K562 (cell line): ENCODE measurements around the gene TAAR5. TPM values are rescaled to one million over a fixed set of nuclear protein-coding genes. Genes with fewer than 3 reads are reported as not detected.

Experiments used
- ATAC-seq: fragments of 200-7000 bp; cut with Tn5 transposase; 3 replicates; pipeline ENCODE4 v1.9.1; 2020; ENCODE audit warnings: moderate library complexity
- BruUV-seq: library from RNA; stranded (reverse); fragments of 400-500 nt; replicated peaks from 2 replicates; lab custom pipeline; 2021; lab: Mats Ljungman, UMichigan
- CTCF ChIA-PET: fragments of 300-600 bp; formaldehyde crosslinking; extraction: SDS; loops from one replicate; lab custom pipeline; 2021; ENCODE audit warnings: low intra/inter-chr PET ratio; lab: Yijun Ruan, JAX
- POLR2A ChIA-PET: fragments of 300-600, 350-650 bp; sonication (Branson Sonifier 250); formaldehyde crosslinking; extraction: SDS; loops from one replicate; lab custom pipeline; 2021; ENCODE audit warnings: antibody characterized with exemption, inconsistent platforms; lab: Yijun Ruan, JAX
- DNase-seq, 4 experiments: peaks; one replicate each; pipeline versions ENCODE4 v3.0.0 to v3.0.0-alpha.2; 2011 to 2018; ENCODE audit warnings: low spot score in 3 of 4, mixed read lengths in 3 of 4; ENCODE audit errors: extremely low read depth in 1 of 4
- FAIRE-seq: peaks from 2 replicates; lab custom pipeline; 2011; peaks lifted over from hg19 to GRCh38; lab: Jason Lieb, UNC
- H2AFZ ChIP-seq: 2 replicates; pipeline ENCODE4 v1.6.0; 2011; ENCODE audit warnings: low read depth, low read length, control low read depth, inconsistent platforms
- H3K27ac ChIP-seq: fragments of 200-600 bp; 3 replicates; pipeline ENCODE4 v1.8.0; 2011; ENCODE audit warnings: low read depth, mild to moderate bottlenecking, control low read depth, inconsistent platforms, low read length, moderate library complexity, mixed read lengths; ENCODE audit errors: extremely low read depth
- H3K27me3 ChIP-seq, 2 experiments: fragments of 300-600 bp in 1 of 2; 2 replicates in 1 of 2; 3 replicates in 1 of 2; pipeline versions ENCODE4 v1.6.0 to v1.8.0; 2011; ENCODE audit warnings: inconsistent platforms in 2 of 2, low read length in 2 of 2, mild to moderate bottlenecking in 1 of 2, mixed read lengths in 1 of 2, moderate library complexity in 1 of 2; ENCODE audit not compliant: control insufficient read depth in 2 of 2, insufficient read depth in 2 of 2
- H3K36me3 ChIP-seq: fragments of 300-600 bp; 3 replicates; pipeline ENCODE4 v1.8.0; 2011; ENCODE audit warnings: mild to moderate bottlenecking, low read length, inconsistent platforms; ENCODE audit not compliant: control insufficient read depth, insufficient read depth
- H3K4me1 ChIP-seq, 2 experiments: fragments of 200-600 bp in 1 of 2; replicated peaks in 1 of 2; 2 replicates in 1 of 2; 3 replicates in 1 of 2; pipeline versions ENCODE4 v1.5.1 to v1.8.0; 2011; ENCODE audit warnings: inconsistent platforms in 2 of 2, low read length in 2 of 2, mild to moderate bottlenecking in 1 of 2, mixed read lengths in 1 of 2, moderate library complexity in 1 of 2; ENCODE audit not compliant: control insufficient read depth in 2 of 2, insufficient read depth in 2 of 2
- H3K4me2 ChIP-seq: 2 replicates; pipeline ENCODE4 v1.6.1; 2011; ENCODE audit warnings: low read length, control low read depth, inconsistent platforms, mixed read lengths; ENCODE audit not compliant: insufficient read depth
- H3K4me3 ChIP-seq: fragments of 200-600 bp; sonication (generic), shearing (Covaris generic); 2 replicates; pipeline ENCODE4 v1.5.1; 2016; ENCODE audit warnings: control low read depth, inconsistent platforms
- H3K79me2 ChIP-seq: fragments of 200-600 bp; 3 replicates; pipeline ENCODE4 v1.8.0; 2011; ENCODE audit warnings: low read length, inconsistent platforms; ENCODE audit not compliant: control insufficient read depth, insufficient read depth
- H3K9ac ChIP-seq, 2 experiments: 2 replicates each; pipeline versions ENCODE4 v1.6.0 to v1.6.1; 2011; ENCODE audit warnings: low read depth in 2 of 2, low read length in 2 of 2, control low read depth in 1 of 2, inconsistent platforms in 1 of 2, mild to moderate bottlenecking in 1 of 2, mixed read lengths in 1 of 2; ENCODE audit not compliant: insufficient read depth in 1 of 2
- H3K9me1 ChIP-seq: one replicate; pipeline ENCODE4 v1.6.0; 2011; ENCODE audit warnings: inconsistent platforms, mild to moderate bottlenecking, low read length, moderate library complexity; ENCODE audit not compliant: control insufficient read depth, insufficient read depth
- H3K9me3 ChIP-seq: replicated peaks from 2 replicates; pipeline ENCODE4 v1.5.1; 2011; ENCODE audit warnings: low read depth, low read length, inconsistent platforms; ENCODE audit not compliant: control insufficient read depth, insufficient read depth
- H4K20me1 ChIP-seq: replicated peaks from 2 replicates; pipeline ENCODE4 v1.6.1; 2011; ENCODE audit warnings: low read length, inconsistent platforms, mixed read lengths; ENCODE audit not compliant: control insufficient read depth, insufficient read depth
- ATF4 ChIP-seq: fragments of 450-650 bp; formaldehyde crosslinking; IDR thresholded peaks from 2 replicates; pipeline ENCODE4 v1.4.0; 2022; ENCODE audit warnings: mild to moderate bottlenecking, moderate library complexity
- FIP1L1 ChIP-seq: fragments of 200-400 bp; formaldehyde crosslinking; IDR thresholded peaks from 2 replicates; pipeline ENCODE4 v1.6.1; 2018; ENCODE audit warnings: mild to moderate bottlenecking, low read depth, low read length; ENCODE audit not compliant: poor library complexity, severe bottlenecking
- ILK ChIP-seq: fragments of 450-650 bp; IDR thresholded peaks from 2 replicates; pipeline ENCODE4 v1.6.1; 2016; ENCODE audit warnings: missing genetic modification characterization, low read depth, mild to moderate bottlenecking, missing compliant biosample characterization, moderate library complexity, borderline replicate concordance
- JUNB ChIP-seq: fragments of 450-650 bp; formaldehyde crosslinking; conservative IDR thresholded peaks from 2 replicates; pipeline ENCODE4 v1.4.0; 2020; ENCODE audit warnings: mild to moderate bottlenecking
- LCOR ChIP-seq: sonication (generic); formaldehyde crosslinking; IDR thresholded peaks from 2 replicates; pipeline ENCODE4 v1.8.0; 2022; ENCODE audit warnings: mild to moderate bottlenecking, missing genetic modification reagents
- NCOA1 ChIP-seq: fragments of 450-650 bp; IDR thresholded peaks from 2 replicates; pipeline ENCODE4 v1.6.1; 2016; ENCODE audit warnings: low read depth
- PML ChIP-seq: IDR thresholded peaks from 2 replicates; pipeline ENCODE4 v1.6.1; 2012; ENCODE audit warnings: low read length, inconsistent platforms
- PRMT5 ChIP-seq: sonication (generic); formaldehyde crosslinking; IDR thresholded peaks from 2 replicates; pipeline ENCODE4 v1.5.0; 2020; ENCODE audit warnings: missing genetic modification reagents
- SETDB1 ChIP-seq: IDR thresholded peaks from one replicate; pipeline ENCODE4 v1.6.1; 2012; ENCODE audit warnings: low read length, control low read depth, inconsistent platforms
- SNIP1 ChIP-seq: fragments of 450-650 bp; IDR thresholded peaks from 2 replicates; pipeline ENCODE4 v1.7.1; 2017; ENCODE audit warnings: low read depth, mild to moderate bottlenecking
- TFAP4 ChIP-seq: sonication (generic); formaldehyde crosslinking; IDR thresholded peaks from 2 replicates; pipeline ENCODE4 v1.8.0; 2022; ENCODE audit warnings: missing genetic modification reagents, mild to moderate bottlenecking, moderate library complexity, borderline replicate concordance
- WHSC1 ChIP-seq: IDR thresholded peaks from one replicate; pipeline ENCODE4 v1.6.1; 2012; ENCODE audit warnings: low read length, control low read depth, inconsistent platforms
- ZNF263 ChIP-seq: sonication (generic); formaldehyde crosslinking; IDR thresholded peaks from 2 replicates; pipeline ENCODE4 v1.8.0; 2022; ENCODE audit warnings: mild to moderate bottlenecking, missing genetic modification reagents, borderline replicate concordance
- ZNF436 ChIP-seq: fragments of 250-450, 450-650 bp; sonication (Bioruptor Pico); formaldehyde crosslinking; IDR thresholded peaks from 2 replicates; pipeline ENCODE4 v1.7.0; 2020; ENCODE audit warnings: mild to moderate bottlenecking
- WGBS: fragments of 100-300 bp; shearing (Covaris generic); methylation state at CpG from one replicate; pipeline ENCODE4 v1.1.6; 2016; ENCODE audit warnings: low coverage, mixed read lengths; ENCODE audit not compliant: insufficient coverage; ENCODE audit errors: missing lambda C conversion rate; 5-methylcytosine and 5-hydroxymethylcytosine counted together
- in situ Hi-C: fragments of 300-500 bp; cut with MboI; formaldehyde crosslinking; loops from 4 replicates; pipeline ENCODE4 v1.15.0; 2018; ENCODE audit warnings: inconsistent platforms, mixed read lengths
- intact Hi-C: fragments of 100-400 bp; cut with micrococcal nuclease; formaldehyde crosslinking; loops from 2 replicates; pipeline ENCODE4 v1.14.2; 2022
- polyA plus RNA-seq, 8 experiments: library from polyadenylated mRNA; depleted of rRNA in 4 of 8; stranded (reverse) in 5 of 8; unstranded in 3 of 8; fragments of >200 nt; fragmentation: Nextera tagmentation in 2 of 8; fragmentation: Illumina TruSeq in 1 of 8; extraction: Ambion mirVana in 2 of 8; extraction: Trizol in 1 of 8; gene quantifications; 2 replicates each; pipeline versions ENCODE4 v1.2.1 to v1.2.3, GENCODE V29; 2011 to 2014; ENCODE audit warnings: inconsistent platforms in 1 of 8, missing spikeins in 1 of 8
- total RNA-seq, 7 experiments: library from RNA; depleted of rRNA in 6 of 7; stranded (reverse); fragments of >200 nt in 6 of 7; fragmentation: Illumina TruSeq in 2 of 7; extraction: Trizol in 2 of 7; gene quantifications; 2 replicates each; pipeline versions ENCODE4 v1.2.1 to v1.2.3, GENCODE V29; 2011 to 2021; ENCODE audit warnings: low replicate concordance in 1 of 7
- TF ChIP-seq, protein P1 (sequence below): fragments of 250-450 bp; sonication (Bioruptor Pico); IDR thresholded peaks from 2 replicates; pipeline ENCODE4 v1.8.0; 2022; ENCODE audit warnings: inconsistent platforms
- TF ChIP-seq, protein P2 (sequence below): fragments of 450-650 bp; IDR thresholded peaks from 2 replicates; pipeline ENCODE4 v1.7.0; 2016; ENCODE audit warnings: borderline replicate concordance

The TAAR5 gene
- total and polyA plus RNA-seq, 9 of the 15 experiments (the other 6 are each of a cell fraction or from before 2014, with no cell fraction given), result not detected

DNA sequence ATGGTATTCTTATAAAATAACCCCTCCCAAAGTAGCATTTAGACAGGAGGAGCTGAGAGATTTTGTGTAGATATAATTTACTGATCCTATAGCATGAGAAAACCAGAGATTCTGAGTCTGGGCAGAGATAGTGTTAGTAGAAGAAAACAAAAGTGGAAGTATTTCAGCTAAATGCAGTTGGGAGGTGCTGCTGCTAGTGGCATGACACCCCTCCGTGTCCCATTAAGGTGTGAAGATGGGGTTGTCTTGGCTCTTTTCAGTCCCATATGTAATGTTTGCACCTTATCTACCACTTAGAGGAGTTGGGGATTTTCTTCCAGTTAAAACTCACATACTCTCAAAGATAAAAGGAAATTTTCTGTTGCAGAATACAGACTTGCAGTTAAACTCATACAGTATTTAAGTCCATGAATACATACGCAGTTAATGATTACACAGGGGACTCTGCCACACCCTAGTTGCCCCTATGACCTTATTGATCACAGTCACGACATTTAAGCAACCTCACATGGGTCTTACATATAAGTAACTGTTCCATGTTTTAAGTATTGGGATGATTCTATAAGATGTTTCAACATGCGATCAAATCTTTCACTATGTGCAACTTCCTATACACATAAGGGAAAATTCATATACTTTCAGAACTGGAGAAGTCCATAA is 23.0 kb upstream of the TAAR5 start:
- in situ Hi-C loops (no loop called here), intact Hi-C loops (no loop called here)
- FAIRE-seq (no peak), ATAC-seq (no peak), DNase-seq (no peak)
- no peaks in the 10 kb centered on the region for H3K79me2 ChIP-seq
- no peak overlapping the region for H3K27ac ChIP-seq
- H3K4me2 ChIP-seq, result no peak overlapping the region
- TF ChIP-seq ZNF436 (no peak), FIP1L1 (no peak), ATF4 (no peak), JUNB (CRISPR knock-in tag) (no peak), ILK (tag) (no peak), LCOR (CRISPR knock-in tag) (no peak), TFAP4 (CRISPR knock-in tag) (no peak), PML (no peak), SNIP1 (no peak), PRMT5 (CRISPR knock-in tag) (no peak), NCOA1 (no peak), ZNF263 (CRISPR knock-in tag) (no peak), SETDB1 (no peak), WHSC1 (no peak)
- TF ChIP-seq, protein P1, sequence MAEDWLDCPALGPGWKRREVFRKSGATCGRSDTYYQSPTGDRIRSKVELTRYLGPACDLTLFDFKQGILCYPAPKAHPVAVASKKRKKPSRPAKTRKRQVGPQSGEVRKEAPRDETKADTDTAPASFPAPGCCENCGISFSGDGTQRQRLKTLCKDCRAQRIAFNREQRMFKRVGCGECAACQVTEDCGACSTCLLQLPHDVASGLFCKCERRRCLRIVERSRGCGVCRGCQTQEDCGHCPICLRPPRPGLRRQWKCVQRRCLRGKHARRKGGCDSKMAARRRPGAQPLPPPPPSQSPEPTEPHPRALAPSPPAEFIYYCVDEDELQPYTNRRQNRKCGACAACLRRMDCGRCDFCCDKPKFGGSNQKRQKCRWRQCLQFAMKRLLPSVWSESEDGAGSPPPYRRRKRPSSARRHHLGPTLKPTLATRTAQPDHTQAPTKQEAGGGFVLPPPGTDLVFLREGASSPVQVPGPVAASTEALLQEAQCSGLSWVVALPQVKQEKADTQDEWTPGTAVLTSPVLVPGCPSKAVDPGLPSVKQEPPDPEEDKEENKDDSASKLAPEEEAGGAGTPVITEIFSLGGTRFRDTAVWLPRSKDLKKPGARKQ (CRISPR knock-in tag), result no peak
- TF ChIP-seq, protein P2, sequence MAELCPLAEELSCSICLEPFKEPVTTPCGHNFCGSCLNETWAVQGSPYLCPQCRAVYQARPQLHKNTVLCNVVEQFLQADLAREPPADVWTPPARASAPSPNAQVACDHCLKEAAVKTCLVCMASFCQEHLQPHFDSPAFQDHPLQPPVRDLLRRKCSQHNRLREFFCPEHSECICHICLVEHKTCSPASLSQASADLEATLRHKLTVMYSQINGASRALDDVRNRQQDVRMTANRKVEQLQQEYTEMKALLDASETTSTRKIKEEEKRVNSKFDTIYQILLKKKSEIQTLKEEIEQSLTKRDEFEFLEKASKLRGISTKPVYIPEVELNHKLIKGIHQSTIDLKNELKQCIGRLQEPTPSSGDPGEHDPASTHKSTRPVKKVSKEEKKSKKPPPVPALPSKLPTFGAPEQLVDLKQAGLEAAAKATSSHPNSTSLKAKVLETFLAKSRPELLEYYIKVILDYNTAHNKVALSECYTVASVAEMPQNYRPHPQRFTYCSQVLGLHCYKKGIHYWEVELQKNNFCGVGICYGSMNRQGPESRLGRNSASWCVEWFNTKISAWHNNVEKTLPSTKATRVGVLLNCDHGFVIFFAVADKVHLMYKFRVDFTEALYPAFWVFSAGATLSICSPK, result no peak
- H3K27me3 ChIP-seq, result no peaks in the 10 kb centered on the region
- H3K9me1 ChIP-seq, result no peaks in the 10 kb centered on the region
- H2AFZ ChIP-seq, result no peak overlapping the region
- CTCF ChIA-PET, result no interaction called here
- H3K4me1 ChIP-seq, result no peaks in the 10 kb centered on the region
- POLR2A ChIA-PET, result interaction anchor here (1.0 kb wide), 1 partner anchor 14 kb away, joined by 3 read pairs; no protein-coding TSS in a partner anchor
- no peaks in the 10 kb centered on the region for H3K9me3 ChIP-seq
- H3K9ac ChIP-seq, result no peak overlapping the region
- H4K20me1 ChIP-seq, result no peaks in the 10 kb centered on the region
- WGBS, result 0% methylated on average over 4 of the region's 4 CpGs
- BruUV-seq, result no TSS peak
- no peak overlapping the region for H3K4me3 ChIP-seq
- H3K36me3 ChIP-seq, result no peaks in the 10 kb centered on the region
